ENCODE measurements around the gene CREB3L2. TPM values are rescaled to one million over a fixed set of nuclear protein-coding genes. Genes with fewer than 3 reads are reported as not detected.

The CREB3L2 gene
- total and polyA plus RNA-seq, 2 of the 4 experiments (the other 2 are of a cell fraction), result 42.3 to 57.9 TPM

DNA sequence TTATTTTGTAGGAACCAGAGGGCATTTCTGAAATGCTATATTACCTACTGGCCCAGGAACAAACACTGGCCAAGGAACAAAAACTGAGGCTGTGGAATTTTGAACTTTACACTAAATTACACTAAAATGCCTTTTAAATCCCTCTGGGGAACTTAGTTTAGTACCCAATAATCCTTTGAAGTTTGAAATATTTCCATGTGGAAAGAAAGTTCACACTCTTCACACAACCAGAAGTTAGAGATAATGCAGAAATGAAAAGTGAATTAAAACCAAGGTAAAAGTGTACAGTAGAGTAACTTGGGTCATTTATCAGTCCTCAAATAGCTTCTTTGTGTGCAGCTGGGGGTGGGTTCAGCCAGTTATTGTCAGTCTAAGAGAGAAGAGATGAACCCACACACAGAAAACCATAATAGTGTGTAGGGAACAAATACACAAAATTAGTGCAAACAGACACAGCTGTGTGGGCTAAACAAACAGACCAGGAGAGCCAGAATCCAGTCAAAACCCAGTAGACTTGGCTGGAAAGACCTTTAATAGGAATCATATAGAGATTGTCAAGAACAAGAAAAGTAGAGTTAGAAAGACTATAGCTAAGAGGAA lies 108.6 kb downstream of the CREB3L2 start:
- Histone ChIP-seq H3K4me2 (ENCODE audit: low read depth, low read length) (no peak overlapping the region), H3K4me3 (ENCODE audit: insufficient read depth, low read depth, low read length) (no peak overlapping the region), H3K27ac (ENCODE audit: insufficient read depth, low read length) (no peak overlapping the region), H3K9me3 (ENCODE audit: control insufficient read depth, insufficient read depth, low read length) (no peaks in the 10 kb centered on the region), H3K9me1 (ENCODE audit: insufficient read depth, low read length) (peaks cover 12% of the 10 kb centered on the region), H3K4ac (ENCODE audit: low read depth, low read length) (no peak overlapping the region), H3K9ac (ENCODE audit: low read depth, low read length) (no peak overlapping the region), H3K14ac (replicated peaks; ENCODE audit: low read depth, low read length) (no peak overlapping the region), H3K4me1 (ENCODE audit: control insufficient read depth, insufficient read depth, low read length) (no peaks in the 10 kb centered on the region), H3K56ac (ENCODE audit: extremely low read depth, insufficient read depth, low read length) (no peak overlapping the region), H4K5ac (ENCODE audit: low read depth, low read length) (no peak overlapping the region), H2BK5ac (ENCODE audit: low read depth, low read length, poor library complexity, severe bottlenecking) (no peak overlapping the region), H3K23ac (ENCODE audit: low read depth, low read length) (no peak overlapping the region), H3K36me3 (ENCODE audit: control insufficient read depth, insufficient read depth, low read length) (peaks cover 50% of the 10 kb centered on the region), H4K8ac (ENCODE audit: low read depth in 2 of 2, low read length in 2 of 2) (no peak overlapping the region), H2BK15ac (ENCODE audit: low read depth, low read length) (no peak overlapping the region), H2BK120ac (ENCODE audit: low read depth, low read length) (no peak overlapping the region), H4K91ac (ENCODE audit: insufficient read depth, low read depth, low read length) (no peak overlapping the region), H2BK20ac (ENCODE audit: low read depth, low read length) (no peak overlapping the region), H3K27me3 (ENCODE audit: control insufficient read depth, insufficient read depth, low read length) (no peaks in the 10 kb centered on the region), H2AFZ (replicated peaks; ENCODE audit: low read length, poor library complexity) (no peak overlapping the region), H2AK5ac (ENCODE audit: low read depth, low read length) (no peak overlapping the region), H4K20me1 (ENCODE audit: insufficient read depth, low read length) (no peaks in the 10 kb centered on the region), H3K79me1 (ENCODE audit: low read depth in 1 of 2, low read length in 2 of 2) (peaks cover 41 to 46% of the 10 kb centered on the region in 2 experiments), H2AK9ac (replicated peaks; ENCODE audit: low read depth, low read length, poor library complexity) (no peak overlapping the region), H3K18ac (ENCODE audit: low read depth, low read length) (no peak overlapping the region)
- no peak for DNase-seq
- no TSS peak for BruUV-seq (replicated peaks)
- in situ Hi-C loops (cut with MboI; ENCODE audit: low sequenced_read_pairs) (no loop called here), dilution Hi-C loops (cut with HindIII; ENCODE audit: low sequenced_read_pairs, unreplicated experiment) (no loop called here), intact Hi-C loops (cut with micrococcal nuclease) (no loop called here)
- no peak for ATAC-seq (ENCODE audit: low read depth)
- POLR2A ChIA-PET (ENCODE audit: unreplicated experiment), result no interaction called here
- TF ChIP-seq MAFK (IDR thresholded peaks at IDR 0.05; ENCODE audit: low read depth, low read length), result no peak
- no peak for TF ChIP-seq CHD1 (IDR thresholded peaks at IDR 0.05; ENCODE audit: low read depth, low read length)
- TF ChIP-seq MXI1 (IDR thresholded peaks at IDR 0.05; ENCODE audit: borderline replicate concordance, low read depth, low read length), result no peak
- no peak for TF ChIP-seq RFX5 (IDR thresholded peaks at IDR 0.05; ENCODE audit: low read depth, low read length)
- TF ChIP-seq BHLHE40 (IDR thresholded peaks at IDR 0.05; ENCODE audit: low read depth, low read length), result no peak
- TF ChIP-seq NFE2L2 (IDR thresholded peaks at IDR 0.05; ENCODE audit: low read depth, low read length), result no peak
- no peak for TF ChIP-seq USF2 (IDR thresholded peaks at IDR 0.05; ENCODE audit: low read depth, low read length)
- no peak for TF ChIP-seq MAZ (IDR thresholded peaks at IDR 0.05; ENCODE audit: borderline replicate concordance, low read depth, low read length)
- no peak for TF ChIP-seq CEBPB (IDR thresholded peaks at IDR 0.05; ENCODE audit: low read depth, low read length)
- TF ChIP-seq RAD21 (IDR thresholded peaks at IDR 0.05; ENCODE audit: low read length), result no peak
- TF ChIP-seq SMC3 (IDR thresholded peaks at IDR 0.05; ENCODE audit: low read depth, low read length), result no peak
- no peak for TF ChIP-seq ELK1 (IDR thresholded peaks at IDR 0.05; ENCODE audit: borderline replicate concordance, low read depth, low read length)
- TF ChIP-seq FOS (IDR thresholded peaks at IDR 0.05; ENCODE audit: low read depth, low read length), result no peak
- CTCF ChIA-PET, result interaction anchor here (0.7 to 1.3 kb wide), 2 partner anchors 9 to 237 kb away, joined by 3 to 5 read pairs; no protein-coding TSS in a partner anchor
